Prostate gland (tissue), 2 donors: ENCODE results near the gene E2F2.

Experiments used
- CTCF ChIP-seq, 4 experiments: fragments of 200-600 bp in 2 of 4; fragments of 450-650 bp in 2 of 4; sonication (generic) in 2 of 4; IDR thresholded peaks; 1 replicate in 3 of 4; 2 replicates in 1 of 4; pipeline ENCODE4 v1.5.1; 2016 to 2019; ENCODE audit warnings: antibody characterized with exemption in 4 of 4, mild to moderate bottlenecking in 2 of 4, moderate library complexity in 2 of 4
- POLR2A ChIP-seq: fragments of 450-650 bp; IDR thresholded peaks from one replicate; pipeline ENCODE4 v1.6.1; 2016; ENCODE audit warnings: antibody characterized with exemption, mild to moderate bottlenecking

GRCh38 chr1:23568608-23569383 is 37.8 kb upstream of the E2F2 start:
- TF ChIP-seq CTCF (IDR thresholded peaks at IDR 0.05) (no peak), POLR2A (no peak)
